Fibroblast of villous mesenchyme (primary cell): ENCODE results near the gene CMKLR1. TPM values are rescaled to one million over a fixed set of nuclear protein-coding genes. Genes with fewer than 3 reads are reported as not detected.

Source experiments
- DNase-seq: peaks from one replicate; pipeline ENCODE4 v3.0.0-alpha.2; 2010; ENCODE audit warnings: low read depth
- H3K4me3 ChIP-seq: 2 replicates; pipeline ENCODE4 v1.5.1; 2011; ENCODE audit warnings: low read depth, mild to moderate bottlenecking, low read length
- CTCF ChIP-seq: IDR thresholded peaks from 2 replicates; pipeline ENCODE4 v1.5.1; 2012; ENCODE audit warnings: low read depth, mild to moderate bottlenecking, low read length; ENCODE audit not compliant: insufficient read depth
- total RNA-seq: library from RNA; depleted of rRNA; stranded (reverse); fragments of >200 nt; gene quantifications from 2 replicates; pipeline ENCODE4 v1.2.3, GENCODE V29; 2012

The CMKLR1 gene
- total RNA-seq, 1 donor: 1.7 TPM

DNA sequence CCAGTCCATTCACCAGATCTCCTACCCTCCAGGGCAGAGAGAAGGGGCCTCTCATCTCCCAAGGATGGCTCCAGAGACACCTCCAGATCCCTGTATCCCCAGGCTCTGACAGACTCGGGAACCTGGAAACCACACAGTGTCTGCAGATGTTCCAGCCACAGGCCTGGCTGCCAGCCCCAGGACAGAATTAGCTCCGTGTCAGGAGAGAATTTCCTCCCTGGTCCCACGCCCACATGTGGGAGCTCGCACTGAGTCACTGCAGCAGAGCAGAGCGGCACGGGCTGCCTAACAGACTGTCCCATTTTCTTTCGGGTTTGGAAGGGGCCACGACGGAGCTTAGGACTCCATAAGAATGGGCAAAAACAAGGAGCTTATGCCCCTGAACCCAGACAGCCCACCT lies 33.6 kb downstream of the CMKLR1 start:
- peak; percentile 88 for DNase-seq
- TF ChIP-seq CTCF: no peak
- H3K4me3 ChIP-seq: peak overlapping the region; percentile 13

GRCh38 chr12:108304633-108305032 lies 34.5 kb downstream of the CMKLR1 start:
- DNase-seq: no peak
- H3K4me3 ChIP-seq: no peak overlapping the region
- TF ChIP-seq CTCF: no peak

DNA sequence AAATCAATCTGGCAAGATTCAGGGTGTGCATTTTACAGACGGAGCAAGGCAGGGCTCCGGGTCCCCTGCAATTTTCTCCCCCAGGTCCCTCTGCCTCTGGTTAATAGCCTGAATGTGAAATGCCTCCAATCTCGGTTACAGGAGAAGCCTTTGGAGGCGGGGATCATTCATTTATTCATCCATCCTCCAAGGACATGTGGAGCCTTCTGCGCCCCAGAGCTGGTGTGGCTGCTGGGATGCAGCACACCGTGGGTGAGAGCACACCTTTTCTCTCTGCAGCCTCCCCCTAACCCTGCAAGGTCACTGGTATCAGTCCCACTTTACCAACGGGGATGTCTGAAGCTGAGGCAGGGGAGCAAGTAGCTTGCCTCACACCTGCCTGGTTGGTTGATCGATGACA lies 35.4 kb downstream of the CMKLR1 start:
- H3K4me3 ChIP-seq: no peak overlapping the region
- no peak for TF ChIP-seq CTCF
- DNase-seq: no peak

DNA sequence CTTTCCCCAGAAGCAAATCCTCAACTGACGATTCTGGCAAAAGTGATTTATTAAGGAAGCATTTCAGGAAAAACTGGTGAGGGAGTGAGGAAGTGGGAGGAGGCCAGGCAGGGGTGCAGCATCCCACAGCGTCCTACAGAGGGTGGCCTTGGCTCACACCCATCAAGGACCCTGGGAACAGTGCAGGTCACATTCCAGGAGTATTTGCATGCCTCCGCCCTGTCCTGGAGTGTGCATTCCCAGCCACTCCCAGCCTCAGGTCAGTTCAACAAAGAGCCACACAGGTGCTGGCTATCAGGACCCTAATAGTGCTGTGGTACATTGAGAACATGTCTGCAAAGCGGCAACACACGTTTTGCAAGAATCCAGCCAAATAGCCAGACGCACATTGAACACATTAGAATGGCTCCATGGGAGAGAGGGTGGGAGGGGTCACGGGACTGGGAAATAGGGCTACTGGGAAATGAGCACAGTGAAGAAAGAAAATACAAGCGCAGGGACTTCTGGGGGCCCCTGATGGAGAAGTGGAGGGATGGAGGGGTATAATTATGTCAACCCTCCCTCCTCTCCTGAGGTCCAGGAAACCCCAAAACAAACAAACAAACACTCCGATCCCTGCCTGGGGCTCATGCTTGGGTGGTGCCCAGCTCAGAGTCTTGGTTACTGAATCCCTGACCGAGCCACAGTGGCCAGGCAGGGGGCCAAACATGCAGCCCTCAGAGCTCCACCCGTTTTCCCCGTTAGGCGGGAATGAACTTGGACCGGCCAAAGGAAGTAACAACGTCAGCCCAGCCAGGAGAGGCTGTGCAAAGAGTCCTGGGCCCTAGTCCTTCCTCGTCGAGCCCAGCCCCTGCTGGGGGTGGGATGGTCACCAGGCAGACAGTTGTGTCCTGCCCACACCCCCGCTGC lies 36.5 kb downstream of the CMKLR1 start:
- peak; percentile 51 for DNase-seq
- TF ChIP-seq CTCF: peak; percentile 7
- no peak overlapping the region for H3K4me3 ChIP-seq

DNA sequence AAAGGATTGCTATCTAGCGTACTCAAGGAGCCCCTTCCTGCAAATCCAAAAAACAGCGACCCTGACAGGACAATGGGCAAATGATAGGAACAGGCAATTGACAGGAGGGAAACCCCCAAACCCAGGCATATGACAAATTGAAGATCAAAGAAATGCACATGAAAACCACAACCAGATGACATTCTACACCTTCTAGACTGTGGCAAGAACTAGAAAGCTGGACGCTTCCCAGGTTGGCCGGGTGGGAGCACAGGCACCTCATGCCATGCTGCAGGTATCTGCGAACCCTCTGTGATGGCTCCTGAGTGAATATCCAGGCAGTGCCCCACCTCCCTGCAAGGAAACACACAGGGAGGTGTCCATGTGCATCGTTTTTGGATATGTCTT lies 37.1 kb downstream of the CMKLR1 start:
- H3K4me3 ChIP-seq: no peak overlapping the region
- TF ChIP-seq CTCF: no peak
- DNase-seq: no peak

DNA sequence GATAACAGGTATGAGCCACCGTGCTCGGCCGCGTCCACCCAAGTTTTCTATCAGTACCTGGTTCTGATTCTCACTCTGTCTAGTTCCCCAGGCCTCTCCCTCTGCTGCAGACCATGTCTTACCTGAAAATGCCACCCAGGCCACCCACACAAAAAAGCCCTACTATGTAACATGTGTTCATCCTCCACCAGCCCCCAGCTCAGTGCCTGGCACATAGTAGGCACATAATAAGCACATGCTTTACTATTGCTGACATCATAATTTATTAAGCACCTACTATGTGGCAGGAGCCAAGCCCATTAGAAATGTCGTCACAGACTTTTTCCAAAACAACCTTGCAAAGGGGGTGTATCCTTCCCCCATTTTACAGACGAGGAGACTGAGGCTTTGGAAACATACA lies 37.8 kb downstream of the CMKLR1 start:
- no peak overlapping the region for H3K4me3 ChIP-seq
- no peak for DNase-seq
- TF ChIP-seq CTCF: no peak
